HG02885 (cell line): Measurements from ENCODE around the gene PHACTR3.
"Not testable (repeated sequence)": the region's sequence is repeated elsewhere in the genome, so short reads cannot be mapped to it uniquely, and the experiment has no call there.

Experiments used
- ATAC-seq: cut with Tn5 transposase; IDR thresholded peaks from one replicate; pipeline ENCODE4 v1.9.1; 2021; ENCODE audit warnings: mild to moderate bottlenecking; ENCODE audit not compliant: unreplicated experiment, poor library complexity

The PHACTR3 gene

DNA sequence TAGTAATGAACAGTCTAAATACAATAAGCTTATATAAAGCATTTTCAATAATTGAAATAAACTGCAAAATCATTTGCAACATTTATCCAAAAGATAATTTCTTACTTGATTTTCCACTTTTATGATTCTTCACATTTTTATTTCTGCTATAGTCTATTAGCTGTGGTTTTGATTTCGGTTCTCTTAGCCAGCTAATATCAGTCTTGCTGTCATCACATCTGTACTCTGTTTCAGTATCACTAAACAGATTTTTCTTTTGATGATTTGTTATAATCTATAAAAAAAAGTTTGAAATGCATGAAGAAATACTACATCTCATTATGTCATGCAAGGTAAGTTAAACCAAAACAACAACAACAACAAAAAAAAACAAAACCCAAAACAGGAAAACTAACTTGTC, 275.9 kb downstream of the PHACTR3 start:
- no peak for ATAC-seq

DNA sequence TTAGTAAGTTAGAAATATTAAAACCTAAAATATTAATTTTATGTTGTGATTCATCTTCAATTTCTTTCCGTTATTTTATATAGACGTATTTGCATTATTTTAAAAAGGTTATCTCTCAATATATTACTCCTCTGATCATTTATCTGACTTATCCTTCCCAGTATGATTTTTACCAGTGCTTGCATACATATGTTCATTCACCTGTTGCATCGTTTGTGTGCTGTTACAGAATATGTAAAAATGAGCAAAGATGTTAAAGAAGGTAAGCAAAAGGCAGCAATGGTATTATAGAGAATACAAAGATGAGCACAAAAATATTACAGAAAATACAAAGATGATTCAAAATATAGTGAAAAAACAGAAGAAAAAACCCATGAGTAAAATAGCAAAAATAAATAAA, 280.2 kb downstream of the PHACTR3 start:
- no peak for ATAC-seq

DNA sequence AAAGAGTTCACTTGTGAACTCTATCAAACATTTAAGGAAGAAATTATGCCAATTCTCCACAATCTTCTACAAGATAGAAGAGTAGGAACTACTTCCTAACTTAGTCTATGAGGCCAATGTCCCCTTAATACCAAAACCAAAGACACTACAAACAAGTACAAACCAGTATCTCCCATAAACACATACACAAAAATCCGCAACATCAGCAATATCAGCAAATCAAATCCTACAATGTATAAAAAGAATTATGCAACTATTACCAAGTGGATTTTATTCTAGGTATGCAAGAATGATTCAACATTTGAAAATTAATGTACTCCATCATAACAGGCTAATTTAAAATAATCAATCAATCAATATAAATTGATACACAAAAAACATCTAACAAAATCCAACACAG, 283.7 kb downstream of the PHACTR3 start:
- ATAC-seq = no peak

DNA sequence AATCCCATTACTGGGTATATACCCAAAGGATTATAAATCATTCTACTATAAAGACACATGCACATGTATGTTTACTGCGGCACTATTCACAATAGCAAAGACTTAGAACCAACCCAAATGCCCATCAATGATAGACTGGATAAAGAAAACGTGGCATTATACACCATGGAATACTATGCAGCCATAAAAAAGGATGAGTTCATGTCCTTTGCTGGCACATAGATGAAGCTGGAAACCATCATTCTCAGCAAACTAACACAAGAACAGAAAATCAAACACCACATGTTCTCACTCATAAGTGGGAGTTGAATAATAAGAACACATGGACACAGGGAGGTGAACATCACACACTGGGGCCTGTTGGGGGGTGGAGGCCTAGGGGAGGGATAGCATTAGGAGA, 285.7 kb downstream of the PHACTR3 start:
- ATAC-seq = not testable (repeated sequence)

DNA sequence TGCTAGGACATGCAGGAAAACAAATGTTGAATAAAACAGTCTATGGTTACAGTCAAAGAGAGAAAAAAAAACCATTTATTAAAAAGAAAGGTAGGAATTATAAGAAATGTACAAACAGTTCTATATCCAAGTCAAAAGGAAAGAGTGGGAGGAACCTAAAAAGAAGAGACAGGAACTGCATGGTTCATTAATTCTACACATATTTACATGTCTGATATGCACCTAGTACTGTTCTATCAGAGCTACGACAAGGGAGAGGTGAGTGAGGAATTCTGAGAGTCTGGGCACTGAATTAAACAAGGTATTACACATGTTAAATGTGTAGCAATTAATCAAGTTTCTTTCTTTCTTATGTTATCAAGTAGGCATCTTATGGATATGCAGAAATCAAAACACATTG, 287.2 kb downstream of the PHACTR3 start:
- ATAC-seq = no peak

DNA sequence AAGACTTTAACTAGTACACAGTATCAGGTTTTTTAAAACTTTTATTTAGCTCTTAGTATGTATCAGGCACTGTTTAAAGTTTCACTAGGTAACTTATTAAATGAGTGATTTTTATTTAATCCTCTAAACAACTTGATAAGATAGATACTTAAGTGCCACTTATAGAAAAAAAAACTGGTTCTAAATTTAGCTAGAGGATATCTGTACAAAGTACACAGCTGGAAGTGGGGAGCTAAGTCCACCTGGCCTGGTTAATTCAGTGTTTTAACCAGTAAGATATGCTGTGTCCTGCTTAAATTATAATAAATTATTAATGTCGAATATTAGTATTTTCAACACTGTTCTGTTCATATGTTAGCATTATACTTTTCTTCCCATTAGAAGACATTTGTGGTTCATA, 291.6 kb downstream of the PHACTR3 start:
- ATAC-seq = no peak
